Upper lobe of left lung (tissue), 6 donors: ENCODE data around the gene PTGS2. TPM values are rescaled to one million over a fixed set of nuclear protein-coding genes. Genes with fewer than 3 reads are reported as not detected.

Experiments
- ATAC-seq, 2 donors: fragments of 200-7000 bp; cut with Tn5 transposase; one replicate each; pipeline ENCODE4 v1.9.1; 2022; ENCODE audit warnings: mild to moderate bottlenecking in 2 of 2, moderate library complexity in 2 of 2; ENCODE audit not compliant: low FRiP score in 2 of 2
- DNase-seq, 2 donors: peaks; one replicate each; pipeline ENCODE4 v3.0.0-alpha.2; 2019 to 2020
- H3K27ac ChIP-seq, 4 donors: fragments of 200-600 bp; sonication (generic); one replicate each; pipeline ENCODE4 v1.5.1; 2016 to 2019
- H3K27me3 ChIP-seq, 4 donors: fragments of 200-600 bp; sonication (generic); one replicate each; pipeline ENCODE4 v1.5.1; 2017 to 2019
- H3K36me3 ChIP-seq, 4 donors: fragments of 200-600 bp; sonication (generic); one replicate each; pipeline ENCODE4 v1.5.1; 2016 to 2019
- H3K4me1 ChIP-seq, 4 donors: fragments of 200-600 bp; sonication (generic); one replicate each; pipeline ENCODE4 v1.5.1; 2018 to 2019
- H3K4me3 ChIP-seq, 4 donors: fragments of 200-600 bp; sonication (generic); one replicate each; pipeline ENCODE4 v1.5.1; 2017 to 2019; ENCODE audit warnings: mild to moderate bottlenecking in 2 of 4, moderate library complexity in 1 of 4
- H3K9me3 ChIP-seq, 4 donors: fragments of 200-600 bp; sonication (generic); one replicate each; pipeline ENCODE4 v1.5.1; 2018 to 2019
- EP300 ChIP-seq, 4 donors: sonication (generic); formaldehyde crosslinking; IDR thresholded peaks; one replicate each; pipeline ENCODE4 v1.5.1; 2017; ENCODE audit warnings: antibody characterized with exemption in 4 of 4, control low read depth in 2 of 4
- POLR2A ChIP-seq, 4 donors: fragments of 450-650 bp; IDR thresholded peaks; one replicate each; pipeline ENCODE4 v1.5.1; 2016 to 2017; ENCODE audit warnings: antibody characterized with exemption in 4 of 4, mild to moderate bottlenecking in 2 of 4
- POLR2AphosphoS5 ChIP-seq, 2 donors: sonication (generic); formaldehyde crosslinking; IDR thresholded peaks; one replicate each; pipeline ENCODE4 v1.5.1; 2017; ENCODE audit warnings: antibody characterized with exemption in 2 of 2
- WGBS, 2 donors: methylation state at CpG; one replicate each; pipeline ENCODE4 v1.1.5; 2017 to 2018; 5-methylcytosine and 5-hydroxymethylcytosine counted together
- total RNA-seq, 6 donors: library from RNA; depleted of rRNA in 4 of 6; stranded (reverse); fragments of >200 nt in 4 of 6; gene quantifications; one replicate each; pipeline versions ENCODE4 v1.1.0 to v1.2.1, GENCODE V29; 2016 to 2021
- TF ChIP-seq, protein P1 (sequence below), 6 experiments: fragments of 450-650 bp in 4 of 6; fragments of 200-600 bp in 2 of 6; sonication (generic) in 2 of 6; IDR thresholded peaks; one replicate each; pipeline ENCODE4 v1.5.1; 2016 to 2019; ENCODE audit warnings: antibody characterized with exemption in 6 of 6
- donor health status: DM: no; HTN: no; CAD: no; lungs with moderate emphysema.
- donor health status: DM: no; HTN: yes; CAD: no; lungs with severe emphysema.

The PTGS2 gene
- total RNA-seq = 10 to 100 TPM in 5 of 6 donors, 1 to 10 TPM in 1; 5.3 to 34.3 (median 25.1) TPM

GRCh38 chr1:186680245-186681061 is at the start of gene PTGS2:
PTGS2 (minus strand) TSS chr1:186680423; CDS start chr1:186680290, 133 bp downstream.
- Histone ChIP-seq H3K4me1 (peaks cover 0 to 9% (median 2%) of the 10 kb centered on the region in 4 donors), H3K36me3 (peaks cover 0 to 25% (median 2%) of the 10 kb centered on the region in 4 donors), H3K9me3 (no peaks in the 10 kb centered on the region), H3K4me3 (peak within 1 kb of the TSS; percentile 43 to 60 (median 56)), H3K27ac (peak within 1 kb of the TSS; percentile 82 to 91 (median 88)), H3K27me3 (no peaks in the 10 kb centered on the region)
- TF ChIP-seq EP300 (IDR thresholded peaks at IDR 0.05) (peak in 1 of 4 donors; percentile 27), POLR2AphosphoS5 (IDR thresholded peaks at IDR 0.05) (peak; percentile 70 to 93), POLR2A (IDR thresholded peaks at IDR 0.05) (peak in 3 of 4 donors; percentile 54 to 88 (median 83))
- TF ChIP-seq, protein P1, sequence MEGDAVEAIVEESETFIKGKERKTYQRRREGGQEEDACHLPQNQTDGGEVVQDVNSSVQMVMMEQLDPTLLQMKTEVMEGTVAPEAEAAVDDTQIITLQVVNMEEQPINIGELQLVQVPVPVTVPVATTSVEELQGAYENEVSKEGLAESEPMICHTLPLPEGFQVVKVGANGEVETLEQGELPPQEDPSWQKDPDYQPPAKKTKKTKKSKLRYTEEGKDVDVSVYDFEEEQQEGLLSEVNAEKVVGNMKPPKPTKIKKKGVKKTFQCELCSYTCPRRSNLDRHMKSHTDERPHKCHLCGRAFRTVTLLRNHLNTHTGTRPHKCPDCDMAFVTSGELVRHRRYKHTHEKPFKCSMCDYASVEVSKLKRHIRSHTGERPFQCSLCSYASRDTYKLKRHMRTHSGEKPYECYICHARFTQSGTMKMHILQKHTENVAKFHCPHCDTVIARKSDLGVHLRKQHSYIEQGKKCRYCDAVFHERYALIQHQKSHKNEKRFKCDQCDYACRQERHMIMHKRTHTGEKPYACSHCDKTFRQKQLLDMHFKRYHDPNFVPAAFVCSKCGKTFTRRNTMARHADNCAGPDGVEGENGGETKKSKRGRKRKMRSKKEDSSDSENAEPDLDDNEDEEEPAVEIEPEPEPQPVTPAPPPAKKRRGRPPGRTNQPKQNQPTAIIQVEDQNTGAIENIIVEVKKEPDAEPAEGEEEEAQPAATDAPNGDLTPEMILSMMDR (IDR thresholded peaks at IDR 0.05) = peak in 4 of 6 experiments; percentile 18 to 56 (median 46)
- ATAC-seq (peak; percentile 98), DNase-seq (peak; percentile 91 to 94)
- WGBS, 2 donors = 2% methylated on average over 35 to 51 of the region's 52 CpGs

DNA sequence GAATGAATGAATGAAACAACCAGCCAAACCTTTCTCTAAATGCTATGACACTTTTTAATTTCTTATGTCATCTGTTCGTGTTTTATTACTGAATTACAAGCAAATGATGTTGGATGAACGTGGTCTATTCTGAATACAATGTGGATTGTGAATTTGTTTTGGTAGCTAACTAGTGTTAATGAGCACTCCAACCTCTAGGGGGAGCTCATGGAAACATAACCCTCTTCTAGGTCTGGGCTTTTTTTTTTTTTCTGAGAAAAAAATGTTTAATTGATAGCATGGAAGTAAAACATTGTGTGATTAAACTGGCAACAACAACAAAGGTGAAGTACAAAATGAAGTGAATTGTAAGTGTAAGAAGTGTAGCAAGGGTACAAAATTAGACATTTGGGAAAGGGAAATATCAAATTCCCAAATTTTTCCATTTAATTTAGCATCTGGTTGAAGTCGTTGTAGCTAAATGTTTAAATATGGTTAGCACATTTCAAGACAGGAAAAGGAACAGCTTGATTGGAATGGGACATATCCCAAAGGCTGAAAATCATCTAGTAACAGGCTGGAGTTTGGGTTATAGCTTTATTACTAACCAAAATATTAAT is 42.6 kb upstream of the PTGS2 start:
- H3K36me3 ChIP-seq = no peaks in the 10 kb centered on the region
- peak in 1 of 2 donors; percentile 68 for ATAC-seq
- H3K4me1 ChIP-seq = no peaks in the 10 kb centered on the region
- no peak overlapping the region for H3K27ac ChIP-seq
- no peaks in the 10 kb centered on the region for H3K9me3 ChIP-seq
- no peak for DNase-seq
- WGBS, 2 donors = 64 to 69% methylated on average over 3 of the region's 3 CpGs
- TF ChIP-seq, protein P1 (IDR thresholded peaks at IDR 0.05) = peak in 4 of 6 experiments; percentile 19 to 30 (median 22)
- no peak for TF ChIP-seq EP300 (IDR thresholded peaks at IDR 0.05)
- no peaks in the 10 kb centered on the region for H3K27me3 ChIP-seq
- H3K4me3 ChIP-seq = no peak overlapping the region

GRCh38 chr1:186717286-186717685 is 37.1 kb upstream of the PTGS2 start:
- no peaks in the 10 kb centered on the region for H3K36me3 ChIP-seq
- no peaks in the 10 kb centered on the region for H3K27me3 ChIP-seq
- no peak for TF ChIP-seq POLR2AphosphoS5 (IDR thresholded peaks at IDR 0.05)
- TF ChIP-seq, protein P1 (IDR thresholded peaks at IDR 0.05) = no peak
- TF ChIP-seq EP300 (IDR thresholded peaks at IDR 0.05) = no peak
- DNase-seq (no peak), ATAC-seq (no peak)
- no peak overlapping the region for H3K27ac ChIP-seq
- no peak overlapping the region for H3K4me3 ChIP-seq
- H3K4me1 ChIP-seq = no peaks in the 10 kb centered on the region
- WGBS, 2 donors = 36 to 46% methylated on average over 2 of the region's 2 CpGs
- no peaks in the 10 kb centered on the region for H3K9me3 ChIP-seq

DNA sequence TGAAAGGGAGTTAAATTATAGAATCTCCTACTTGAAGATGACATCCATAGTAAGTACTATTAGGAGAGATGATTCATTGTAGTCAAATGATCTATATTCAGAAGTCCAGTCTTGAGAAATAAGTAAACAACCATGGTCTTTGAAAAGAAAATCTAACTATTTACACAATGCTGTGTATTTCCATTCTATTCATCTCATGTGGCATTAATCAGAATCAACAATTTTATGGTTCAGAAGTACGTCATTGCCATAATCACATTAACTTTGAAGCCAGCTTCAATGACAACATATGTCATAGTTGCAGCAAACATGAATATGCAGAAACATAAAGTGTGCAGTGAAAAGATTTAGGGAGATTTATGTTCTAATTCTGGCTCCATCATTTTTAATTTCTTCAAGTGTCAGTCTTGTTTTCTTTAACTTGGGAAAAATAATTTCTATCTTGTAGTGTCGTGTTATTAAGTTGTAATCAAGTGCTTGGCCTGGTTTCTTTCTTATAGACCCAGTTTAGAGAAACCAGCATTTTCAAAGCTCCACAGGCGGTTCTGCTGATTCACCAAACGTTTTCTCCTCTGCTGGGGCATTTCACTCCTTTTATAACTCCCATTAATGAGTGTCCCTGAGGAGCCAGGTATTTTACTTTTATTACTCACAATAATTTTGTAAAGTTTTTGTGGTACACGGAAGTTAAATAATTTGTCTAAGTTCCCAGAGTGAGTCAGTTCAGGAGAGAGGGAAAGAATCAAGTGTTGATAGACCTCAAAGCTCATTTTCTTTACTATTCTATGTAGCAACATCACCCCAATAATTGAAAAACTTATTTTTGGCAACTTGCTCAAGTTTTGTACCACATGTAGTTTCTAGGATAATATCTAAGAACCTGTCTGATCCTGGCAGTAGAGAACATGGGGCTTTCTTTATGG is 35.9 kb upstream of the PTGS2 start:
- H3K36me3 ChIP-seq = no peaks in the 10 kb centered on the region
- DNase-seq (no peak), ATAC-seq (no peak)
- no peaks in the 10 kb centered on the region for H3K9me3 ChIP-seq
- H3K27me3 ChIP-seq = no peaks in the 10 kb centered on the region
- no peaks in the 10 kb centered on the region for H3K4me1 ChIP-seq
- H3K27ac ChIP-seq = no peak overlapping the region
- TF ChIP-seq, protein P1 (IDR thresholded peaks at IDR 0.05) = no peak
- no peak for TF ChIP-seq POLR2A (IDR thresholded peaks at IDR 0.05)
- no peak for TF ChIP-seq POLR2AphosphoS5 (IDR thresholded peaks at IDR 0.05)
- TF ChIP-seq EP300 (IDR thresholded peaks at IDR 0.05) = no peak
- no peak overlapping the region for H3K4me3 ChIP-seq
- WGBS, 2 donors = 78 to 79% methylated on average over 5 of the region's 5 CpGs
